HepG2 (cell line): Measurements from ENCODE around the gene SBNO2. TPM values are rescaled to one million over a fixed set of nuclear protein-coding genes. Genes with fewer than 3 reads are reported as not detected.
A peak's percentile ranks its signal among the peaks of the same experiment; 100 is the strongest.

Experiments
- ARID4A ChIP-seq: sonication (generic); formaldehyde crosslinking; IDR thresholded peaks from 2 replicates; pipeline ENCODE4 v1.5.0; 2020; ENCODE audit warnings: mild to moderate bottlenecking, missing genetic modification reagents, borderline replicate concordance
- CEBPG ChIP-seq: IDR thresholded peaks from 2 replicates; pipeline ENCODE4 v1.6.1; 2016
- FOSL2 ChIP-seq: sonication (generic); formaldehyde crosslinking; IDR thresholded peaks from 2 replicates; pipeline ENCODE4 v1.4.0; 2020; ENCODE audit warnings: missing genetic modification reagents
- MYC ChIP-seq: sonication (generic); formaldehyde crosslinking; IDR thresholded peaks from 2 replicates; pipeline ENCODE4 v1.9.0; 2021; ENCODE audit warnings: missing genetic modification reagents, borderline replicate concordance
- NPAS2 ChIP-seq: sonication (generic); formaldehyde crosslinking; IDR thresholded peaks from 2 replicates; pipeline ENCODE4 v1.8.0; 2022; ENCODE audit warnings: mild to moderate bottlenecking, missing genetic modification reagents, borderline replicate concordance
- SNAPC5 ChIP-seq: sonication (generic); formaldehyde crosslinking; IDR thresholded peaks from 2 replicates; pipeline ENCODE4 v1.8.1; 2023; ENCODE audit warnings: mild to moderate bottlenecking, missing genetic modification reagents, borderline replicate concordance
- YEATS4 ChIP-seq: sonication (generic); formaldehyde crosslinking; IDR thresholded peaks from 2 replicates; pipeline ENCODE4 v1.4.0; 2020; ENCODE audit warnings: missing genetic modification reagents, borderline replicate concordance
- ZBTB21 ChIP-seq: sonication (generic); formaldehyde crosslinking; IDR thresholded peaks from 2 replicates; pipeline ENCODE4 v1.4.0; 2020; ENCODE audit warnings: missing genetic modification reagents
- ZFP62 ChIP-seq: sonication (generic); formaldehyde crosslinking; IDR thresholded peaks from 2 replicates; pipeline ENCODE4 v1.4.0; 2020; ENCODE audit warnings: missing genetic modification reagents
- ZNF251 ChIP-seq: sonication (generic); formaldehyde crosslinking; IDR thresholded peaks from 2 replicates; pipeline ENCODE4 v1.9.0; 2021; ENCODE audit warnings: mild to moderate bottlenecking, missing genetic modification reagents
- ZNF275 ChIP-seq: sonication (generic); formaldehyde crosslinking; IDR thresholded peaks from 2 replicates; pipeline ENCODE4 v1.8.0; 2022; ENCODE audit warnings: missing genetic modification reagents, mild to moderate bottlenecking, inconsistent platforms, borderline replicate concordance
- ZNF326 ChIP-seq: sonication (generic); formaldehyde crosslinking; IDR thresholded peaks from 2 replicates; pipeline ENCODE4 v1.4.0; 2020; ENCODE audit warnings: missing genetic modification reagents, borderline replicate concordance
- ZNF687 ChIP-seq: sonication (generic); formaldehyde crosslinking; IDR thresholded peaks from 2 replicates; pipeline ENCODE4 v1.5.1; 2020; ENCODE audit warnings: mild to moderate bottlenecking, missing genetic modification reagents, moderate library complexity
- ZNF749 ChIP-seq: sonication (generic); formaldehyde crosslinking; IDR thresholded peaks from 2 replicates; pipeline ENCODE4 v1.8.0; 2022; ENCODE audit warnings: mild to moderate bottlenecking, missing genetic modification reagents, moderate library complexity, borderline replicate concordance
- ZNF841 ChIP-seq: sonication (generic); formaldehyde crosslinking; IDR thresholded peaks from 2 replicates; pipeline ENCODE4 v1.8.1; 2023; ENCODE audit warnings: missing genetic modification reagents, borderline replicate concordance
- polyA plus RNA-seq, 8 experiments: library from polyadenylated mRNA; depleted of rRNA in 3 of 8; stranded (reverse) in 7 of 8; unstranded in 1 of 8; fragments of >200 nt; fragmentation: Illumina TruSeq in 4 of 8; extraction: Trizol in 4 of 8; gene quantifications; 2 replicates each; pipeline versions ENCODE4 v1.2.1 to v1.2.3, GENCODE V29; 2011 to 2016; ENCODE audit warnings: low read depth in 4 of 8, missing spikeins in 1 of 8, mixed read lengths in 1 of 8; ENCODE audit not compliant: insufficient read depth in 1 of 8
- total RNA-seq, 5 experiments: library from RNA; depleted of rRNA; stranded (reverse); fragments of >200 nt; fragmentation: Illumina TruSeq; extraction: Trizol; gene quantifications; 2 replicates each; pipeline ENCODE4 v1.2.3, GENCODE V29; 2016; ENCODE audit warnings: low read depth in 1 of 5
- TF ChIP-seq, protein P1 (sequence below): sonication (generic); formaldehyde crosslinking; IDR thresholded peaks from 2 replicates; pipeline ENCODE4 v1.4.0; 2020; ENCODE audit warnings: mild to moderate bottlenecking, missing genetic modification reagents
- TF ChIP-seq, protein P2 (sequence below): IDR thresholded peaks from 2 replicates; pipeline ENCODE4 v1.6.1; 2018; ENCODE audit warnings: missing genetic modification reagents, mild to moderate bottlenecking, missing compliant biosample characterization

The SBNO2 gene
- total and polyA plus RNA-seq, 2 of the 13 experiments (the other 11 are each of a cell fraction or from before 2014, with no cell fraction given), result 8.6 to 10.4 TPM

GRCh38 chr19:1154731-1155351, 19.2 kb downstream of the SBNO2 start (continued):
- TF ChIP-seq ZNF687 (CRISPR knock-in tag) (peak; percentile 52), ZNF326 (no peak), CEBPG (peak; percentile 89), ZBTB21 (CRISPR knock-in tag) (no peak), ZNF841 (CRISPR knock-in tag) (no peak), ZNF749 (CRISPR knock-in tag) (no peak), ZNF275 (CRISPR knock-in tag) (no peak), NPAS2 (CRISPR knock-in tag) (no peak), ZNF251 (CRISPR knock-in tag) (no peak), ARID4A (CRISPR knock-in tag) (peak; percentile 54; the same call in 1 of the 2 replicates), SNAPC5 (CRISPR knock-in tag) (no peak), YEATS4 (CRISPR knock-in tag) (no peak), FOSL2 (CRISPR knock-in tag) (peak; percentile 48; the same call in 1 of the 2 replicates), ZFP62 (CRISPR knock-in tag) (no peak), MYC (CRISPR knock-in tag) (no peak)
- TF ChIP-seq, protein P1, sequence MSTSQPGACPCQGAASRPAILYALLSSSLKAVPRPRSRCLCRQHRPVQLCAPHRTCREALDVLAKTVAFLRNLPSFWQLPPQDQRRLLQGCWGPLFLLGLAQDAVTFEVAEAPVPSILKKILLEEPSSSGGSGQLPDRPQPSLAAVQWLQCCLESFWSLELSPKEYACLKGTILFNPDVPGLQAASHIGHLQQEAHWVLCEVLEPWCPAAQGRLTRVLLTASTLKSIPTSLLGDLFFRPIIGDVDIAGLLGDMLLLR (CRISPR knock-in tag), result no peak
- TF ChIP-seq, protein P2, sequence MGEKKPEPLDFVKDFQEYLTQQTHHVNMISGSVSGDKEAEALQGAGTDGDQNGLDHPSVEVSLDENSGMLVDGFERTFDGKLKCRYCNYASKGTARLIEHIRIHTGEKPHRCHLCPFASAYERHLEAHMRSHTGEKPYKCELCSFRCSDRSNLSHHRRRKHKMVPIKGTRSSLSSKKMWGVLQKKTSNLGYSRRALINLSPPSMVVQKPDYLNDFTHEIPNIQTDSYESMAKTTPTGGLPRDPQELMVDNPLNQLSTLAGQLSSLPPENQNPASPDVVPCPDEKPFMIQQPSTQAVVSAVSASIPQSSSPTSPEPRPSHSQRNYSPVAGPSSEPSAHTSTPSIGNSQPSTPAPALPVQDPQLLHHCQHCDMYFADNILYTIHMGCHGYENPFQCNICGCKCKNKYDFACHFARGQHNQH (CRISPR knock-in tag), result 0 out of 2 replicates have a peak, but pooled peaks have one; percentile 16
